Activated CD4-positive, alpha-beta memory T cell treated with anti-CD3 and anti-CD28 coated beads for 36 hours (primary cell): Measurements from ENCODE around the gene NAT10. TPM values are rescaled to one million over a fixed set of nuclear protein-coding genes. Genes with fewer than 3 reads are reported as not detected.

Experiments
- CTCF ChIA-PET: fragments of 350-600 bp; sonication (Branson Sonifier 250); formaldehyde crosslinking; loops from one replicate; lab custom pipeline; 2021; ENCODE audit warnings: antibody characterized with exemption, inconsistent platforms; lab: Charles Lee
- POLR2A ChIA-PET: fragments of 350-600 bp; sonication (Branson Sonifier 250); formaldehyde crosslinking; loops from one replicate; lab custom pipeline; 2021; ENCODE audit warnings: antibody characterized with exemption; lab: Charles Lee
- DNase-seq: peaks from one replicate; pipeline ENCODE4 v3.0.0-alpha.2; 2020
- H3K27ac Mint-ChIP-seq: one replicate; pipeline ENCODE4 v1.8.0; 2021; ENCODE audit warnings: mixed read lengths
- H3K27me3 Mint-ChIP-seq: one replicate; pipeline ENCODE4 v1.8.0; 2021; ENCODE audit warnings: mixed read lengths
- H3K36me3 Mint-ChIP-seq: one replicate; pipeline ENCODE4 v1.8.0; 2021; ENCODE audit warnings: mixed read lengths
- H3K4me1 Mint-ChIP-seq: one replicate; pipeline ENCODE4 v1.8.0; 2021; ENCODE audit warnings: low read depth, mixed read lengths
- H3K4me3 Mint-ChIP-seq: one replicate; pipeline ENCODE4 v1.8.0; 2021; ENCODE audit warnings: mild to moderate bottlenecking, mixed read lengths
- H3K9me3 Mint-ChIP-seq: one replicate; pipeline ENCODE4 v1.8.0; 2021; ENCODE audit warnings: mixed read lengths
- intact Hi-C: fragments of 100-400 bp; cut with micrococcal nuclease; formaldehyde crosslinking; loops from one replicate; pipeline ENCODE4 v1.15.1; 2023
- total RNA-seq, 2 experiments: library from RNA; stranded (reverse); gene quantifications; one replicate each; pipeline ENCODE4 v1.2.3, GENCODE V29; 2021

NAT10 gene
- total RNA-seq, 2 experiments from 2014 or later, result 84.7 to 87.6 TPM

DNA sequence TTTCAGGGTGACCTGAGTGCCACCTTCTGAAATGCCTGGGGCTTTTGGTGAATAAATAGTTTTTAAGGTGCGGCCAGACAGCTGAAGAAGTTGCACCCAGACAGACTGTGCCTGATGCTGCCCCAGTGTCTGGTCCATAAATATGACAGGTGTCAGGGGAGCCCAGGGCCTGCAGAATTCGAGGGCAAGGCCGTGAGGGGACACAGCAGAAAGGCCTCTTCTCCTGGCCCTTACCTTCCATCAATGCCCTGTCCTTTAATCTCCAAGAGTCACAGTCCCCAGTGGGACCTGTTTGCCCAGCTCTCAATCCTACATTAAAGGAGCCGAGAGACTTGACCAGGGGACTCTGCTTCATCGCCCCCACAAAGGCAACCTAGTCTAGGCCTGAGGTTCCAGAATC lies 45.7 kb downstream of the NAT10 start:
- intact Hi-C loops, result no loop called here
- no peaks in the 10 kb centered on the region for H3K9me3 Mint-ChIP-seq
- H3K36me3 Mint-ChIP-seq, result peaks cover 18% of the 10 kb centered on the region
- no peak overlapping the region for H3K4me3 Mint-ChIP-seq
- ChIA-PET CTCF (interaction anchor here (0.7 to 1.7 kb wide), 2 partner anchors 23 to 153 kb away, joined by 3 to 10 read pairs; no protein-coding TSS in a partner anchor), POLR2A (no interaction called here)
- no peaks in the 10 kb centered on the region for H3K4me1 Mint-ChIP-seq
- DNase-seq, result no peak
- no peaks in the 10 kb centered on the region for H3K27me3 Mint-ChIP-seq
- H3K27ac Mint-ChIP-seq, result no peak overlapping the region

DNA sequence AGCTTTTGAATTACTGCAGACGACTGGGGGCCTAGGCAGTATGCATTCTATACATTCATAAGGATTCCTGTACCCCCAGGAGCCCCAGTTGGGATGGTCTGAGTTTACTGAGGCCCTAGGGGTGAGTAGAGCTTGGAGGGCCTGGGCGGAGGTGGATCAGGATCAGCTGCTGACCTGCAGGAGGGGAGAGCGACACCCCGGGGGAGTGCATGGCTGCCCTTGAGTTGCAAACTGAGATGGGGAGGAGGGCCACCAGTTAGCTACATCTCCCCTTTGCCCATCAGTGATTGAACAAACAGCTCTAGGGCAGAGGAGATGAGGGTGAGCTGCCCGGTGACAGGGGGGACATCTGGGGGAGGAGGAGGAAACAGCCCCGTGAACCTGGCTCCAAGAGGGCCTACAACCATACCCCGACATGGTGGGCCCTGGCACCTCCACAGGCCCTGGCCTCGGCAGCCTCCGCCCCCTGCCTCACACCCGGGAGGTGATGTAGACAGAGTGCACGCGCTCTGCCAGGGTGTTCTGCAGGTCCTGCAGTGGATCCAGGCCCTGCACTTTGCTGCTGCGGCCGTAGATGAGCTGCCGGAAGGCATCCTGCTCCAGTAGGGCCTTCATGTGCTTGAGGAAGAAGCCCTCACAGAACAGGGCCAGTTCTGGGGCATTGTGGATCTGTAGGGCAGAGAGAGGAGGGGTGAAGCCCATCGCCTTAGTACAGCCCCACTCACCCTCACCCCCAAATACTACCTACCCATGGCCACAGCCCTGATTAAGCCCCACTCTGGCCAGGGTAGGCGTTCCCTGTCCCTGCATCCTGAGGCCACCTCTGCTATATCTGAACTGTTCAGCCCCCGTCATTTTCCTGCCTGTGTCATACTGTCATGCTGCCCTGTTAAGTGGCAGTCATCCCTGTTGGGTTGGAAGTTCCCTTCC lies 46.8 kb downstream of the NAT10 start:
- Mint-ChIP-seq H3K27me3 (no peaks in the 10 kb centered on the region), H3K4me1 (no peaks in the 10 kb centered on the region), H3K27ac (no peak overlapping the region), H3K9me3 (no peaks in the 10 kb centered on the region), H3K36me3 (peaks cover 8% of the 10 kb centered on the region), H3K4me3 (no peak overlapping the region)
- CTCF ChIA-PET, result interaction anchor here (1.7 kb wide), 1 partner anchor 22 kb away, joined by 10 read pairs; no protein-coding TSS in a partner anchor
- DNase-seq, result no peak
- intact Hi-C loops, result no loop called here
- POLR2A ChIA-PET, result no interaction called here

DNA sequence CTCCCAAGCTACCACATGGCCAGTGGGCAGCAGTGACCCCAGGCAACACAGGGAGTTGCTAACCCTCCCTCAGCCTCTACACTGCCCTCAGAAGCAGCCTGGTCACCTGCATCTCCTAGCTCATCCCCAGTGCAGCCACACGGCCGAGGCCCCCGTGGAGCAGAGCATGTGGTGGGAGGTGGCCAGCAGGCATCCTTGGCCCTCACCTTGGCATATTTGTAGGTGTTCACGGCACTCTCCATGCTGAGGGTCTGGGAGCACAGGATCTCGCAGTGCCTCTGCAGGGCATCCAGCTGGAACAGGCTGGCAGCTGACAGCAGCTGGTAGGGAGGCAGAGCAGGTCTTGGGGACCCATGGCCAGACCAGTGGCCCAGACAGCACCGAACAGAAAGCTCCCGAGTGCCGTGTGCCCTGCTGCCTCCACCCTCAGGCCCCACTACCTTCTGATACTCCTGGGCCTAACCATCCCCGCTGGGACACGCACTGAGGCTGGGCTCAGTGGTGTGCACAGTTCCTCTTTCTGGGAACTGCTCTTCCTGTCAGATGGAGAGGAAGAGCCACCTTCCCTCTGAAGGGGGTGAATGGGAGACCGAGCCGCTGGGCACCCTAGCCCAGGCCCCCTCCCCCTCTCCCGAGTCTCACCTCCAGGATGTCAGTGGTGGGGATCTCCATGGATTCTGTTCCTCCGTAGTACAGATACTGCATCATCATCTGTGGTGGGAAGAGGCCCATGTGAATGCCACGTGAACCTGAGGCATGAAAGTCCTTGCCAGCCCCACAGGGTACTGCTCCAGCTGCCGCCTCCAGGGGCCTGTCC lies 48.8 kb downstream of the NAT10 start:
- Mint-ChIP-seq H3K27me3 (no peaks in the 10 kb centered on the region), H3K9me3 (no peaks in the 10 kb centered on the region), H3K4me1 (peaks cover 4% of the 10 kb centered on the region), H3K27ac (no peak overlapping the region), H3K4me3 (no peak overlapping the region), H3K36me3 (no peaks in the 10 kb centered on the region)
- intact Hi-C loops, result no loop called here
- POLR2A ChIA-PET, result interaction anchor here (1.2 kb wide), 1 partner anchor 14 kb away, joined by 3 read pairs; no protein-coding TSS in a partner anchor
- CTCF ChIA-PET, result no interaction called here
- DNase-seq, result no peak

DNA sequence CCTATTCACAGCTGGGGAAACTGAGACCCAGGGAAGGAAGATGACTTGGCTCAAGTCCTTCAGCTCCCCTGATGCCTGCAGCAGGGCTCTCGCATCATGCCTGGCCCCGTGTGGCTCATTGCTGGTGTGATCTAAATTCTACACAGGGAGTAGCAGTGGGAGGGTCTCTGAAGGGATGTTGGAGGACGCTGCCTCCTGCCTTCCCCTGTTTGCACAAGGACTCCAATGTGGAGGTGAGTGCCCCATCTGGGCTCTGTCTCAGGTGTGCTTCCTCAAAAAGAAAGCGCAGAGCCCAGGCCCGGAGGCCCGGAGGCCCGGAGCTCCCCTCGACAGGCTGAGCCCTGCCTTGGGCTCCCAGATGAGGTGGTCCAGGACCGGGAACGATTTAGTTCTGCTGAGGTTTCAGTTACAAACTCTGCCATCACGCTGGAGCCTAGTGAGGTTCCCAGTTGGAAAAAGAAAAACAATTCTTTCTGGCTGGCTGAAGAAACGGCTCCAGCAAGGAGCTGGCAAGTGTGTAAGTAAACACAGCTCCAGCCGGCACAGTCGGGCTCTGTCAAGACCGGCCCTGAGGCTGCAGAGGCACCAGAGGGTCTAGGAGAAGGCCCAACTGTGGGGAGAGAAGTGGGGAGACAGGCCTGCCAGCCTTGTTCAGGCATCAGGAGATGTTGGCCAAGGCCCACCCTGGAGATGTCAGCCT lies 49.8 kb downstream of the NAT10 start:
- CTCF ChIA-PET, result no interaction called here
- Mint-ChIP-seq H3K9me3 (no peaks in the 10 kb centered on the region), H3K4me3 (no peak overlapping the region), H3K4me1 (peaks cover 4% of the 10 kb centered on the region), H3K27ac (no peak overlapping the region), H3K27me3 (no peaks in the 10 kb centered on the region), H3K36me3 (no peaks in the 10 kb centered on the region)
- no peak for DNase-seq
- intact Hi-C loops, result no loop called here
- POLR2A ChIA-PET, result interaction anchor here (1.2 kb wide), 1 partner anchor 14 kb away, joined by 3 read pairs; no protein-coding TSS in a partner anchor

DNA sequence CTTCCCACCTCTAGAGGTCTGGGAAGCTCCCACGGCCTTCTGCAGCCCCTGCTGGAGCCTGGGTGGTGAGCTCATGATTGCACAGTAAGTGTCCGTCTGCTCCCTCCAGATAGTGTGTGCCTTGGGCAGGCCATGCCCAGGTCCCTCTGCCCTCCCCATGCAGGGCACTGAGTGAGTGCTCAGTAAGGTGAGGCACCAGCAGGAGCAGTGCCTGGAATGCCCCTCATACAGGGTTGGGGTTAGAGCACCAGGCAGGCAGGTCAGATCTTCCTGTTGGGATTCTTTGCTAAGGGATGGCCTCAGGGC lies 50.3 kb downstream of the NAT10 start:
- POLR2A ChIA-PET, result no interaction called here
- Mint-ChIP-seq H3K4me3 (no peak overlapping the region), H3K36me3 (no peaks in the 10 kb centered on the region), H3K4me1 (peaks cover 4% of the 10 kb centered on the region), H3K27ac (no peak overlapping the region), H3K27me3 (no peaks in the 10 kb centered on the region), H3K9me3 (no peaks in the 10 kb centered on the region)
- intact Hi-C loops, result no loop called here
- CTCF ChIA-PET, result no interaction called here
- no peak for DNase-seq

DNA sequence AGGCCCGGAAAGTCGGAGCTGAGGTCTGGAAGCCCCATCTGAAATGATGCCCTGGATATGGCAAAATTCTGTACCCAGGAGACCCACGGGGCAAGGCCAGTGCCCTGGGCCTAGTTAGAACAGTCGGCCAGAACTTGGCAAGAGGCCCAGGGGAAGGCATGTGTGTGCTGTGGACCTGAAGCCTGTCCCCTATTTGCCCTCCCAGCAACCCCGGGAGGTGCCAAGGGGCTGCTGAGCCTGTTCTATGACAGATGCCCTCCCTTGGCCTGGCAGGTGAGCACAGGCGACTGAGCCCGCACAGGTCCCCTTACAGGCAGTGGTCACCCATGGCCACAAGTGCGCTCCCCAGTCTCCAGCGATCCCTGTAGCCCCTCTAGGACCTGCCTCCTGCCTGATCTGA lies 51.7 kb downstream of the NAT10 start:
- Mint-ChIP-seq H3K36me3 (no peaks in the 10 kb centered on the region), H3K9me3 (no peaks in the 10 kb centered on the region), H3K4me3 (no peak overlapping the region), H3K27ac (no peak overlapping the region), H3K4me1 (peaks cover 14% of the 10 kb centered on the region), H3K27me3 (no peaks in the 10 kb centered on the region)
- POLR2A ChIA-PET, result no interaction called here
- intact Hi-C loops, result no loop called here
- CTCF ChIA-PET, result no interaction called here
- DNase-seq, result no peak

DNA sequence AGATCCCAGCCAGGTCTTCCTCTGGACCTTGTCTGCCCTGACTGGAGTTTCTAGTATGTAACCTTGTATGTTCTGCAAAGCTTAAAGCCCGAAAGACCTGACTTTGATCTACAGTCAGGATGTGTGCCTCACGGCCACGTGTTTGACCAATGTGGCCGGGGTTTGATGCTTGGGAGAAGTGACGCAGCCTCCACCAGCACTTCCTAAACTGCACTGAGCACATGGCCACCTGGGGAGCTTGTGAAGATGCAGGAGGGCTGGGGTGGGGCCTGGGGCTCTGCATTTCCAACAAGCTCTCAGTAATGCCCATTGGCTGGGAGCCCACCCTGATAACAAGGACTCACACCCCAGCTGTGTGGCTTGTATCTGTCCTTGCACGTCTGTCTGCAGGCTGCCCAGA lies 53.2 kb downstream of the NAT10 start:
- no peak overlapping the region for H3K27ac Mint-ChIP-seq

DNA sequence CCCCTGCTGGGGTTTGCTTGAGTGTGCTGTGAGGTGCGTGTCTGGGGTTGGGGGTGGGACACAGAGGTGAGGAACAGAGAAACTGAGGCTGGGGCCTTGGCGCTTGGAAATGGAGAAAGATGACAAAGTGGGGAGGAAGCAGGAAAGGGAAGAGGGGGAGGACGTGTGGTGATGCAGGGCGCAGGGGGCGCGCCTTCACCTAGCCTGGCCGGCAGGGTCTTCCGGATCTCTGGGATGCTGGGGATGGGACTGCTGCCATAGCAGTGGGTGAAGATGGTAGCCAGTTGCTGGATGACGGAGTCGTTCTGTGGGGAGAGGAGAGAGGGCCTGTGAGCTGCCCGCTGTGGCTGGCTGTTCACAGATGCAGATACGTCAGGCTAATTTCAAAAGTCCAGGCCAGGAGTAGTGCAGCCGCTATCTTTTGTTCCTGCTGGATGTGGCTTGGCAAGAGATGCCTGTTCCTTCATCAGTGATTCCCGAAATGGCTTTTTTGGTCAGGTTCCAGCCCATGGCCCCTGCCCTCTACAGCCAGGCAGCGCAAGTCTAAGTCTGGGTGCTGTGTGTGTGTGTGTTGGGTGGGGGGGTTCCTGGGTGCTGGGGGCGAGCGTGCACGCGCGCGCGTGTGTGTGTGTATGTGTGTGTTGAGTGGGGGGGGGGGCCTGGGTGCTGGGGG lies 54.8 kb downstream of the NAT10 start:
- no peak for DNase-seq
- Mint-ChIP-seq H3K36me3 (no peaks in the 10 kb centered on the region), H3K4me1 (peaks cover 14% of the 10 kb centered on the region), H3K27ac (no peak overlapping the region), H3K27me3 (no peaks in the 10 kb centered on the region), H3K4me3 (no peak overlapping the region), H3K9me3 (no peaks in the 10 kb centered on the region)
- intact Hi-C loops, result no loop called here
- CTCF ChIA-PET, result no interaction called here
- POLR2A ChIA-PET, result no interaction called here

More for the DNA sequence above, 53.2 kb downstream of the NAT10 start:
- Mint-ChIP-seq H3K27me3 (no peaks in the 10 kb centered on the region), H3K4me1 (peaks cover 14% of the 10 kb centered on the region), H3K4me3 (no peak overlapping the region), H3K36me3 (no peaks in the 10 kb centered on the region), H3K9me3 (no peaks in the 10 kb centered on the region)
- intact Hi-C loops, result no loop called here
- POLR2A ChIA-PET, result interaction anchor here (0.8 to 1.1 kb wide), 2 partner anchors 22 to 87 kb away, joined by 3 read pairs; no protein-coding TSS in a partner anchor
- CTCF ChIA-PET, result interaction anchor here (0.7 to 1.6 kb wide), 2 partner anchors 11 to 16 kb away, joined by 3 to 13 read pairs; no protein-coding TSS in a partner anchor
- peak; percentile 57 for DNase-seq

DNA sequence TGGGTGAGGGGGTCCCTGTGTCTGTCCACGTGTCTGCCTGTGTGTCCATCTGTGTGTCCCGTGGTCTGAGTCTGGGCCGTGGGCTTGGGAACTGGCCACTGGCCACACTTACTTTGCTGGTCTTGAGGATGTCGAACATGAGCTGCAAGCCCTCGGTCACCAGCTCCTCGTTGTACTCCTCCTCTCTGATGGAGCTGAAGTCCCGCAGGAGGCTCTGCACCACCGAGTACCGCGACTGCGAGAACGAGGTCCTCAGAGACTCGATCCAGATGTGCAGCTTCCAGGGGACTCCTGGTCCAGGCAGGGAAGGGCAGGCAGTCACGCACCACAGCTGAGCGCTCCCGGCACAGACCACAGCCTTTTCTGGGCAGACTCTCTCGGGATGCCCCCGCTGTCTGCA lies 55.4 kb downstream of the NAT10 start:
- no peak for DNase-seq
- no peaks in the 10 kb centered on the region for H3K36me3 Mint-ChIP-seq
- H3K9me3 Mint-ChIP-seq, result no peaks in the 10 kb centered on the region
- CTCF ChIA-PET, result interaction anchor here (1.0 kb wide), 1 partner anchor 13 kb away, joined by 3 read pairs; no protein-coding TSS in a partner anchor
- POLR2A ChIA-PET, result no interaction called here
- no peak overlapping the region for H3K4me3 Mint-ChIP-seq
- intact Hi-C loops, result no loop called here
- H3K4me1 Mint-ChIP-seq, result peaks cover 14% of the 10 kb centered on the region
- H3K27me3 Mint-ChIP-seq, result no peaks in the 10 kb centered on the region
- H3K27ac Mint-ChIP-seq, result no peak overlapping the region

DNA sequence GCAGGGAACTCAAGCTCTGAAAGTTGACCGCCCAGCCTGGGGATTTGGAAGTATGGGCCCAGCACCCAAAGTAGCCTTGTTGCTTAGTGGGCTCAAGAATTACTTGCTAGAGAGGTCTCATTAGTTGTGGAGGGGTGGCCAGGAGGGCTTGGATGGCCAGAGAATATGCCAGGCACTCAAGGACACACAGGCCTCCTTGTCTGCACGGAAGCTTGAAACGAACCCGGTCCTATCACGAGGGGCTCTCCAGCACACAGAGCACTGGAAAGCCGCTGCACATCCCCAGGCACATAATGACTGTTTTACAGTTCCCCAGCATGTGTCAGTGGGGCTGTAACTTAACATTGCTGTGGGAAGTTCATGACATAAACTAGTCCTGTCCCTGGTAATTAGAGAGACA lies 55.9 kb downstream of the NAT10 start:
- intact Hi-C loops, result no loop called here
- Mint-ChIP-seq H3K27me3 (no peaks in the 10 kb centered on the region), H3K4me3 (no peak overlapping the region), H3K36me3 (no peaks in the 10 kb centered on the region), H3K27ac (no peak overlapping the region), H3K4me1 (peaks cover 14% of the 10 kb centered on the region), H3K9me3 (no peaks in the 10 kb centered on the region)
- no peak for DNase-seq
- POLR2A ChIA-PET, result no interaction called here
- CTCF ChIA-PET, result interaction anchor here (1.0 kb wide), 1 partner anchor 13 kb away, joined by 3 read pairs; no protein-coding TSS in a partner anchor

DNA sequence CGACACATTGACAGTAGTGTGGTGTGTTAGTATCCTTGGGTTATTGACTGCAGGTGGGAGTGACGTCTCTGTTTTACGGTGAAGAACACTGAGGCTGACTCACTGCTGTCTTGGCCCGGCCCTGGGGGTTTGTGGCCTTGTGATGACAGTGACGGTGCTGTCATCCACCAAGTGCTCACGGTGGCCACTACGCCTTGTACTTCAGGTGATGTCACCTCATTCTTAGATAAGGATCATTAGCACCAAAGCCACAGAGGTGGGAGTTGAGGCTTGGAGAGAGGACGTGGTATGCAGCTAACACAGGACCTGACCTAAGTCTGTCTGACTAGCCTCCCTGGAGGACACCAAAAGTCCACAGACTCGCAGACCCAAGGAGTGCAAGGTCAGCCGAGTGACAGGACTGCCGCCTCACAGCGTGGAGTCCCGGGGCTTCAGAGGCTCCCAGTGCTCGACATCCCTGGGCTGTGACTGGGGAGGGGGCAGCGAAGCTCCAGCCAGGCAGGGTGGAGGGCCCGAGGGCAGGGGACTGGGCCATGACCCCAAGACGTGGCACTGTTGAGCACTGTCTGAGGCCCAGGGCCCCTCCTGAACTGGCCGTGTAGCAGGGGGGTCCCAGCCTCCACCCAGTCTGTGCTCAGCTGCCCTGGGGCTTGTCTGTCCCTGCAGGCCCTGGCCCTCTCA lies 56.5 kb downstream of the NAT10 start:
- H3K4me3 Mint-ChIP-seq, result no peak overlapping the region
- no peaks in the 10 kb centered on the region for H3K36me3 Mint-ChIP-seq
- CTCF ChIA-PET, result interaction anchor here (1.0 to 1.2 kb wide), 2 partner anchors 12 kb away, joined by 3 to 4 read pairs; no protein-coding TSS in a partner anchor
- no peak overlapping the region for H3K27ac Mint-ChIP-seq
- POLR2A ChIA-PET, result no interaction called here
- H3K9me3 Mint-ChIP-seq, result no peaks in the 10 kb centered on the region
- DNase-seq, result peak; percentile 72
- H3K27me3 Mint-ChIP-seq, result no peaks in the 10 kb centered on the region
- intact Hi-C loops, result no loop called here
- peaks cover 14% of the 10 kb centered on the region for H3K4me1 Mint-ChIP-seq
